PC-3 (cell line): ENCODE measurements around the gene N4BP2L2.

Experiments used
- CTCF ChIP-seq: fragments of 300-600 bp; sonication (generic); conservative IDR thresholded peaks from 2 replicates; pipeline ENCODE4 v1.5.1; 2017; ENCODE audit warnings: antibody characterized with exemption, low read depth, mild to moderate bottlenecking, low read length
- EZH2 ChIP-seq: fragments of 300-600 bp; sonication (generic); IDR thresholded peaks from one replicate; pipeline ENCODE4 v1.6.1; 2017; ENCODE audit warnings: antibody characterized with exemption, mild to moderate bottlenecking, low read length; ENCODE audit not compliant: unreplicated experiment
- EZH2phosphoT487 ChIP-seq: fragments of 300-600 bp; sonication (generic); IDR thresholded peaks from 2 replicates; pipeline ENCODE4 v1.6.1; 2018; ENCODE audit warnings: mild to moderate bottlenecking, antibody characterized with exemption, low read length, borderline replicate concordance

- TF ChIP-seq CTCF: no peak
- no peak for TF ChIP-seq EZH2
- TF ChIP-seq EZH2phosphoT487: no peak
These were observed 2.8 kb downstream of the N4BP2L2 start for GRCh38 chr13:32535748-32536147.
